ENCODE results near the gene PRPF31.

Gene PRPF31

DNA sequence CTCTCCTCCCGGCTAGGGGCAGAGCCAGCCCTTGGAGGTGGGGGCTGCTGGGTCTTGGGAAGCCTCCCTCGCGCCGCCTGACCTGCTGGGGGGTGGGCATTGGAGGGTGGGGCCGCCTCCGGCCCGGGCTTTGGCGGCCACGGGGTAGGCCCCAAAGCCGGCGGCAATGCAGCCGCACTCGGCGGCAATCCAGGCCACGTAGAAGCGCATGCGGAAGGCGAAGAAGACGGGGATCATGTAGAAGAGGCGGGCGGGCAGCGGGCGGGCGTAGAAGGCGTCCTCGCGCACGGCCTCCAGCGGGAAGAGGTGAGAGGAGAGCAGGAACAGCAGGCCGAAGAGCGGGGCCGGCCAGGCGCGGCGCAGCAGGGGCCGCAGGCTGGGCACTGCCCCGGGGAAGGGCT, 65.1 kb downstream of the PRPF31 start:
- TF ChIP-seq GABPA (IDR thresholded peaks at IDR 0.05; ENCODE audit: low read depth) (no peak), POLR2AphosphoS5 (IDR thresholded peaks at IDR 0.05; ENCODE audit: low read depth) (no peak), SPI1 (IDR thresholded peaks at IDR 0.05; ENCODE audit: borderline replicate concordance, low read depth) (no peak)
- TF ChIP-seq, protein P1, sequence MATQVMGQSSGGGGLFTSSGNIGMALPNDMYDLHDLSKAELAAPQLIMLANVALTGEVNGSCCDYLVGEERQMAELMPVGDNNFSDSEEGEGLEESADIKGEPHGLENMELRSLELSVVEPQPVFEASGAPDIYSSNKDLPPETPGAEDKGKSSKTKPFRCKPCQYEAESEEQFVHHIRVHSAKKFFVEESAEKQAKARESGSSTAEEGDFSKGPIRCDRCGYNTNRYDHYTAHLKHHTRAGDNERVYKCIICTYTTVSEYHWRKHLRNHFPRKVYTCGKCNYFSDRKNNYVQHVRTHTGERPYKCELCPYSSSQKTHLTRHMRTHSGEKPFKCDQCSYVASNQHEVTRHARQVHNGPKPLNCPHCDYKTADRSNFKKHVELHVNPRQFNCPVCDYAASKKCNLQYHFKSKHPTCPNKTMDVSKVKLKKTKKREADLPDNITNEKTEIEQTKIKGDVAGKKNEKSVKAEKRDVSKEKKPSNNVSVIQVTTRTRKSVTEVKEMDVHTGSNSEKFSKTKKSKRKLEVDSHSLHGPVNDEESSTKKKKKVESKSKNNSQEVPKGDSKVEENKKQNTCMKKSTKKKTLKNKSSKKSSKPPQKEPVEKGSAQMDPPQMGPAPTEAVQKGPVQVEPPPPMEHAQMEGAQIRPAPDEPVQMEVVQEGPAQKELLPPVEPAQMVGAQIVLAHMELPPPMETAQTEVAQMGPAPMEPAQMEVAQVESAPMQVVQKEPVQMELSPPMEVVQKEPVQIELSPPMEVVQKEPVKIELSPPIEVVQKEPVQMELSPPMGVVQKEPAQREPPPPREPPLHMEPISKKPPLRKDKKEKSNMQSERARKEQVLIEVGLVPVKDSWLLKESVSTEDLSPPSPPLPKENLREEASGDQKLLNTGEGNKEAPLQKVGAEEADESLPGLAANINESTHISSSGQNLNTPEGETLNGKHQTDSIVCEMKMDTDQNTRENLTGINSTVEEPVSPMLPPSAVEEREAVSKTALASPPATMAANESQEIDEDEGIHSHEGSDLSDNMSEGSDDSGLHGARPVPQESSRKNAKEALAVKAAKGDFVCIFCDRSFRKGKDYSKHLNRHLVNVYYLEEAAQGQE (IDR thresholded peaks at IDR 0.05; ENCODE audit: insufficient replicate concordance, low read depth), result no peak
- TF ChIP-seq, protein P2, sequence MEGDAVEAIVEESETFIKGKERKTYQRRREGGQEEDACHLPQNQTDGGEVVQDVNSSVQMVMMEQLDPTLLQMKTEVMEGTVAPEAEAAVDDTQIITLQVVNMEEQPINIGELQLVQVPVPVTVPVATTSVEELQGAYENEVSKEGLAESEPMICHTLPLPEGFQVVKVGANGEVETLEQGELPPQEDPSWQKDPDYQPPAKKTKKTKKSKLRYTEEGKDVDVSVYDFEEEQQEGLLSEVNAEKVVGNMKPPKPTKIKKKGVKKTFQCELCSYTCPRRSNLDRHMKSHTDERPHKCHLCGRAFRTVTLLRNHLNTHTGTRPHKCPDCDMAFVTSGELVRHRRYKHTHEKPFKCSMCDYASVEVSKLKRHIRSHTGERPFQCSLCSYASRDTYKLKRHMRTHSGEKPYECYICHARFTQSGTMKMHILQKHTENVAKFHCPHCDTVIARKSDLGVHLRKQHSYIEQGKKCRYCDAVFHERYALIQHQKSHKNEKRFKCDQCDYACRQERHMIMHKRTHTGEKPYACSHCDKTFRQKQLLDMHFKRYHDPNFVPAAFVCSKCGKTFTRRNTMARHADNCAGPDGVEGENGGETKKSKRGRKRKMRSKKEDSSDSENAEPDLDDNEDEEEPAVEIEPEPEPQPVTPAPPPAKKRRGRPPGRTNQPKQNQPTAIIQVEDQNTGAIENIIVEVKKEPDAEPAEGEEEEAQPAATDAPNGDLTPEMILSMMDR (IDR thresholded peaks at IDR 0.05; ENCODE audit: insufficient read depth, low read length), result no peak
- Histone ChIP-seq H3K4me3 (replicated peaks; ENCODE audit: insufficient read depth, low read length) (no peak overlapping the region), H3K27me3 (ENCODE audit: insufficient read depth, poor library complexity, severe bottlenecking) (no peaks in the 10 kb centered on the region), H3K27ac (replicated peaks) (peak overlapping the region; percentile 59)
- DNase-seq (ENCODE audit: low read depth in 1 of 2, low spot score in 1 of 2), result no peak

Data from HL-60 (cell line).